ENCODE results near the gene ARHGAP31.
A peak's percentile ranks its signal among the peaks of the same experiment; 100 is the strongest.
"Not testable (repeated sequence)": the region's sequence is repeated elsewhere in the genome, so short reads cannot be mapped to it uniquely, and the experiment has no call there.

ARHGAP31 gene

DNA sequence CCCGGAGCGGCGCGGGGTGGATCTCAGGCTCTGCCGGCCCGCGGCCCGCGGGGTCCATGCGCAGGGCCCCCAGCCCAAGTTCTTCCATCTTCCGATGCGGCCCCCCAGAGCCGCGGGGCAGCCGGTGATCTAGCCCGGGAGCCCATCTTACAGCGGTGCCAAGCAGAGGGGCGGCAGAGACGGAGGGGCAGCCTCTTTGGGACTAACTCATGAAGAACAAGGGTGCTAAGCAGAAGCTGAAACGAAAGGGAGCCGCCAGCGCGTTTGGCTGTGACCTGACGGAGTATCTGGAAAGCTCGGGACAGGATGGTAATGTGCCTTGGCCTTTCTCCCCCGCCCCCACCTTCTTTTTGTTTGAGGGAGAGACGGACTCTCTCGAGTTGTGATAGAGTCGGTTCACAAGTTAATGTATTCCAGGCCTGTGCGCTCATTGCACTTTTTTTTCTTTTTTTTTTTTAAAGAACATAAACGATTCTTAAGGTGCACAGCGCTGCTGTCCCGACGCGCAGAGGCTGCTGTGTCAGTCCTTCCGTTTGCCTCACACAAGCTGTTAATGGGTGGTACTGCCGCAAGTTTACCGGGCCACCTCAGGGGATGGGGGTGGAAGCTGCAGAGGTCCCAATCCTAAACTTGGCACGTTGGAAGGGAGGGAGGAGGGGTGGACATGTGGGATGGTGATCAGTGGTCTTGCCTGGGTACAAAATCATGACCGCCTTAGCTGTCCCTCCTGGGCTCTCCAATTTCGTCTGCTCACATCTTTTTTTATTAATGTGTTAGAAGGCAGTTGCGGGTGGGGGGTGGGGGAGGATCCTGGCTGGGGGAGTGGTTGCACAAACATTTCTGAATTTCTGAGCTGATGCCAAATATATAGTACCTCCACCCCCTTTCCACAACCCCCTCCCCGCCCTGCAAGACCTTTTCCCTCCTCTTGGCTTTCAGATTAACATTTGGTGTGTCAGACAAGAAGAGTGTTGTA, 801 bp downstream of the ARHGAP31 start:
- DNase-seq (ENCODE audit: low read depth), result no peak

DNA sequence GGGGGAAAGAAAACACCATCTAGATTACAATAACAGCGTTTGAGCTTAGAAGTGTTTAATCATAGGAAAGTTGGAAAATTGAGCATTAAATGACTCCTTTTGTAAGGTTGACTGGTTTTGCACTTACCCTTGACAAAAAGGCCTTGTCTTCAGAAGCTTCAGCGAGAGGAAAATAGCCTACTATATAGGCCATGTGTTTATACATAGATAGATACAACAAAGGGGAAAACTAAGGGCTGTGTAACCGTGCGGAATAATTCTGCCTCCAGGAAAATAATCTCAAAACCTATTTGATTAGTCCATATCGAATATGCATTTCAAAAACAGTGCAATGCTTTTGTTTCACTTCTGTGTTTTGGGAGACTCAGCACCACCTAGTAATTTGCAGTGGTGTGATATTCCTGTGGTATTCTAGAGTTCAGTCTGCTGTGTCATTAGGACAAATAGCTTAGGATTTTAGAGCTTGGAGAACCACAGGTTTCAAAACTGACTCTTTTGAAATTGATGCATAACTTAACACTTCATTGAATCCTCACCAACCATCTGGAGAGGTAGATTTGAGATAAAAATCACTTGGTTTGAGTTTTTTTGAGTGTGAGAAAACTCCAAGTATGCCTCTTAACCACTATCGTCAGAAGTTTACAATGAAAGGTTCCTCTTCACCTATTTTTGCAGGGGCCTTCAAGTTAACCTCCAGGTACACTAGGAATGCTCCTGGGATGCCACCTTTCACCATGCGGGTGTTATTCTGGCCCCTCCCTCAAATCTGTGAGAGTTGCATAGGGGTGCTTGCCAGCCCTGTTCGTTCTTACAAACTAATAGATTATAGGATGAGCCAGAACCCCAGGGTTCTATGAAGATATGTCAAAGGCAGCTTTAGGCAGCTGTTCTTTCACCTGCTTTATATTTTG, 1.9 kb downstream of the ARHGAP31 start:
- DNase-seq (ENCODE audit: low read depth), result no peak

DNA sequence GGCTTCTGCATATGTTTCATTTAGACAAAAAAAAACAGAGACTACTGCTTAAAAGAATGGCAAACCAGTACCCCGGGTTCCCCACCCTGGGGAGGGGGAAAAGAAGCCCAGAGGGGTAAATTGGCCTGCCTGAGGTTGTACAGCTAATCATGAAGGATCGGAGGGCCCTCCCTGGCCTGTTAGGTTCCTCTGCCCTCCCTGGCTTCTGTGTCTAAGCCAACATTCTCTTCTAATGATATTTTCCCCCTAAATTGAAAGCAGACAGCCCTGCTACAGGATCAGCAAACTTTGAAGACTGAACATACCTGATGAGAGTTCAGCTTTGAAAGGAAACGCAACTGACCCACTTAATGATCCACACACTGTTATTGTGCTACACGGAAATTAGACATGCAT, 2.5 kb downstream of the ARHGAP31 start:
- DNase-seq (ENCODE audit: low read depth), result no peak

DNA sequence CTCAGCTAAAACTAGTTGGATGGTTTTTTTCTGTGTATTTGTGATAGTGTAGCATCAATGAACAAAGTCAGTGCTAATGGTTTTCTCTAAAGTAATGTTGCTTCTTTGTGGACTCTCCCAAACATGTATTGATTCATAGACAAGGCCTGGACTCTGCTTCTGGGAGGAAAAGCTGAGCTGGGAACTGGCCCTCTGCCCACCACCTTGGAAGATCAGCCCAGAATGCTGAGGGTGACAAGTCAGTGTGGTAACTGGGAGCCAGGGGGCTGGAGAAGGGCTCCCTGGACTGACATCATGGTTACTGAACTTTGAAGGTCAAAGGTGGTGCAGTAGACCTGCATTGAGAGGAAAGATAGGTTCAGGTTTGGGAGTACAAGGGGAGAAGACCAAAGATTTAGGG, 3.0 kb downstream of the ARHGAP31 start:
- DNase-seq (ENCODE audit: low read depth), result no peak

DNA sequence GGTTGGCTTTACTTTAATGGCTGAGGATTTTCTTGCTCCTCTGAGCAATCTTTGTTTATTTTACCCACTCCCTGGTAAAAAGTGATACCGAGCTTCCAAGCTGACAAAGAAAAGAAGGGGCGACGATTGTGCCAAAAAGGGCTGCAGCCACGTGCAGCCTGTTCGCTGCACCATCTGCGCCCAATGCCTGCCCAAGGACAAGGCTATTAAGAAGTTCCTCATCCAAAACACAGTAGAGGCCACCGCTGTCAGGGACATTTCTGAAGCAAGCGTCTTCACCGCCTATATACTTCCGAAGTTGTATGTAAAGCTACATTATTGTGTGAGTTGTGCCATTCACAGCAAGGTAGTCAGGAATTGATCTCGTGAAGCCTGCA, 4.4 kb downstream of the ARHGAP31 start:
- no peak for DNase-seq (ENCODE audit: low read depth)

DNA sequence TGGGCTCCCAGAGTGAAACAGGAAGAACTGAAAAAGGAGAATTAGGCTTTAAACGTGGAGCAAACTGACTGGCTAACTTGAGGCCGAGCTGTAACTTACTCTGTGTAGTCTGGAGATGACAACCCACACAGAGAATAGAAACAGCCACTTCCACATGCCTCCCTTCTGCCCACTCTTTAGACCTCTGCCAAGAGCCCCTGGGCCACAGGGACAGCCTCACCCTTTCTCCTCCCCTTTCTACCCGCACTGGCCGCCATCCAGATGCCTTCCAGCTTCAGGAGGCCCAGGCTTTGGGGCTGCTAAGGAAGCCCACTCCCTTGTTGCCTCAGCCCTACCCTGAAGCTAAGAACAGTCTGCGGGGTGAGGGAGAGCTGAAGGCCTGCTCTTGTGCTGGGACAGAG, 6.8 kb downstream of the ARHGAP31 start:
- no peak for DNase-seq (ENCODE audit: low read depth)

DNA sequence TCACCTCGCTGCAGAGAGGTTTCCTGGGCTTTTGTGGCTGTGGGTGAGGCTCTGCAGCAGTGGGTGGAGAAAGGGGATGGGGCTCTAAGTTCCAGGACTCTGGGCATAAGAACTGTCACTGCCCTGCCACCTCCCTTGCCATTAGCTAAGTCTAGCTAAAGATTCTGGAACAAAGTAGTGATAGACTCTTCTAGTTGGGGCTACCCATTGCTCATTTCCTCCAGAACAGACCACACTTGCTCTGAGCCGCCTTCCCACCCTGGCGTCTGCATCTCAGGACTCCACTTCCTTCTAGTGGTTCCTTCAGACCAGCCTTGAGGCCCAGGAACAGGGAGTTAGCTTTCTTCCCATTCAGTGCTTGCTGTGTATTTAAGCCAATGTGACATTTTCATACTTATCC, 7.5 kb downstream of the ARHGAP31 start:
- no peak for DNase-seq (ENCODE audit: low read depth)

DNA sequence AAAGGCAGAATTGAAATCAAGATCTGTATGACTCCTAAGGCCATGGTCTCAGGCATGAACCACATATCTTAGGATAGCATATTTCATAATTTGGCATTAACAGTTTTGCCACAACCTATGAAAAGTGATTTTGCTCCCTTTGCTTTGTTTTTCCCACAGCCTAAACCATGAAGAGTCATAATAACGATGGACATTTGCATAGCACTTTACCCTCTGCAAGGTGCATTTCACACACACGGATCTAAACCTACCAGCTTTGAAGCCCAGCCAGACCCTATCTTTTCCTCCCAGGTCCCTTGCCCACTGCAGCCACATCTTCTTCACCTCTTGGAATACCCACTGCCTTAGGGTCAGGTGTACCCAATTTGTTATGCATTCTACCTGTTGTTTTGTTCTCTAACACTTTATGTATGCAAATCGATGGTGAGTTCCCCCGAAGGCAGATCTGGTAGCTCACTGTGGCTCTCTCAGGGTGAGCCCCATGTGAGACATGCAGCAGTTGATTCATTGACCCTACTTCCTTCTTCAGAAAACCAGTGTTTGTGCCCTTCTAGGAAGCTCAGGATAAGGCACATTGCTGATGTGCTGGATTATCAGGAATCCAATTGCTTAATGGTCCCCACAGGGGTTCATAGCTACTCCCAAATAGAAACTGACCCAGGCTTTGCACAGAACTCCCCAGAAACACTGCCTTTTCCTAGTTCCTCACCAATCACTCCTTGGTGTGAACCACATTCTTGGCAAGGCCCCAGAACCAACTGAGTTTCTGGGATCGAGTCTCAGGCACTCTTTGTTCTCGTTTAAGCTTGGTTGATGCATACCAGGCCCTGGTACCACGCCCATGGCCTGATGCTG, 8.7 kb downstream of the ARHGAP31 start:
- no peak for DNase-seq (ENCODE audit: low read depth)

DNA sequence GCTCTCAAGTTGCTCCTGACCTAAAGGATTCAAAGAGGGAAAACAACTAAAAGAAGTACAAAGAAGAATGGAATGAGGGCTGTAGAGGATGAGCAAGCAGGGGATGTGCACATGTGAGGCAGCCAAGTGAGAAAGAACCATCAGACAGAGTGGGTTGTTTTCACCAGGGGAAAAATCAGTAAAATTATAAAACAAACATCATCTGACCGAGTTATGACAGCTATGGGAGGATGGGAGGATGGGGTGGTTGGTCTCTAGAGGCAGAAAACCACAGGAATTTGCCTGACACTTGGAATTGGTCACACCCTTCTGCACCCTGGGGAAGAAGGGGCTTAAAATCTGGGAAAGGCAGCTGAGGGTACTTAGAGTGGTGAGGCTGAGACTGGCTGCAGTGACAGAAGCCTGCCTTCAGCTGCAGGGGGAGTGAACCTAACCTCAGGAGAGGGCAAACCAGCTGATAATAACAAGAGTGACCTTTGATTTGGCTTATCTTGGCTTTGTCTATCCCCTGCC, 10.1 kb downstream of the ARHGAP31 start:
- no peak for DNase-seq (ENCODE audit: low read depth)

DNA sequence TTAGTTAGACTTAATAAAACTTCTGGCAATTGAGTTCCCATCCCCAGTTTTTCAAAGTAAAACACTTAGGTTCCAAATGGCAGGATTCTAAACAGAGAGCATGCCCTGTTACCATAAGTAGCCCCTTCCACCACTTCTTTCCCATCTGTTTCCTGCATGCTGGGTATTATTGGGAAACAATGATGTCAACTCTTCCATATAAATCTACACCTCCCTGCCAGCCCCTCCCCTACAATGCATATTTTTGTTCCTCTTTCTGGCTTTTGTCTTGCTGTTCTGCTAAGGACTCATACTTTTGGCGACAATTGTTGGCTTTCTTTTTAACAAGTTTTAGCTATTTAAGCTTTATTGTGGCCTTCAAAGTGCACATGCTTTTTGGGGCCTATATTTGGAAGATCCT, 11.1 kb downstream of the ARHGAP31 start:
- DNase-seq (ENCODE audit: low read depth), result no peak

DNA sequence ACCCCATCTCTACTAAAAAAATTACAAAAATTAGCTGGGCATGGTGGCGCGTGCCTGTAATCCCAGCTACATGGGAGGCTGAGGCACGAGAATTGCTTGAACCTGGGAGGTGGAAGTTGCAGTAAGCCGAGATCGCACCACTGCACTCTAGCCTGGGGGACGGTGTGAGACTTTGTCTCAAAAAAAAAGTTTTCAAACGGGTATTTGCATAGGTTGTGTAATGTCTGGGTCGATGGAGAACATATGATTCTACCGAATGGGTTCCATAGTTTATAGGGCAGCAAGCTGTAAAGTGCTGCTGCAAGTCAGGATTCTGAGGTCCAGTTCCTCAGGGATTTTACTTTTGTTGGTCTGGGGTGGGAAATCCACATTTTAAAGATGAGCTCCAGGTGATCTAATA, 12.2 kb downstream of the ARHGAP31 start:
- DNase-seq (ENCODE audit: low read depth), result not testable (repeated sequence)

DNA sequence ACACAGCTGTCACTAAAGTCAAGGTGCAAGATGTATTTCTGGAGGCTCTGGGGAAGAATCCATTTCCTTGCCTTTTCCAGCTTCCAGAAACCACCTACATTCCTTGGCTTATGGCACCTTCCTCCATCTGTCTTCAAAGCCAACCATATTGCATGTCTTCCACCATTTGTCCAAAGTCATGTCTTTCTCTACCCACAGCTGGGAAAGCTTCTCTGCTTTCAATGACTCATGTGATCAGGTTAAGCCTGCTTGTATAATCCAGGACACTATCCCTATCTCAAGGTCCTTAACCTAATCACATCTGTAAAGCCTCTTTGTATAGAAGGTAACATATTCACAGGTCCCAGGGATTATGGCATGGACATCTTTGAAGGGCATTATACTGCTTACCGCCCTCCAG, 14.2 kb downstream of the ARHGAP31 start:
- DNase-seq (ENCODE audit: low read depth), result no peak

DNA sequence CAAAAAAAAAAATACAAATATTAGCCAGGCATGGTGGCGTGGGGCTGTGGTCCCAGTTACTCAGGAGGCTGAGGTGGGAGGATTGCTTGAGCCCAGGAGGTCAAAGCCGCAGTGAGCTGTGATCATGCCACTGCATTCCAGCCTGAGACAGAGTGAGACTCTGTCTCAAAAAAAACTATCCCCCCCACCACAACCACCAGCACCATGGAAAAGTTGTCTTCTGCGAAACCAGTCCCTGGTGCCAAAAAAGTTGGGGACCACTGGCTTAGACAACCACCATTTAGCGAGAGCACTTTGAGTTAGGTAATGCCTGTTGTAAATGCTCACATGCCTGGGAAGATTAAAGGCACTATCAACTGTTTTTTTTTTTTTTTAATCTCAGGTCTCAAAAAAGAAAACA, 15.4 kb downstream of the ARHGAP31 start:
- no peak for DNase-seq (ENCODE audit: low read depth)

DNA sequence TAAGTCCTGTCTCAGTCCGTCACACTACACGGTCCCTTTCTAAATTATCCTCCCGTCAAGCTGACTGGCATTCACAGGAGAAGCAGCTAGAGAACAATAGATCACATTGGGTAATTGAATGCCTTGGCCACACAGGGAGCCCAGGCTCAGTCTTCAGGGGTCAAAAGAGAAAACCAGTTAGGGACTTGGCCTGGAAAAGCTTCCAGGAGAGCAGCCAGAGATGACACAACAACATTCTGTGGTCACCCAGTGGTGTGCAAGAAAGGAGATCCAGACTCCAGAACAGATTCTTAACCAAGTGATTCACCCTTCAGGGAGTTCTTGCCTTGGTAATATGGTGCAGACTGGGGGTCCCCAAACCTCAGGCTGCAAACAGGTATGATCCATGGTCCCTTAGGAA, 15.9 kb downstream of the ARHGAP31 start:
- DNase-seq (ENCODE audit: low read depth), result peak; percentile 83

DNA sequence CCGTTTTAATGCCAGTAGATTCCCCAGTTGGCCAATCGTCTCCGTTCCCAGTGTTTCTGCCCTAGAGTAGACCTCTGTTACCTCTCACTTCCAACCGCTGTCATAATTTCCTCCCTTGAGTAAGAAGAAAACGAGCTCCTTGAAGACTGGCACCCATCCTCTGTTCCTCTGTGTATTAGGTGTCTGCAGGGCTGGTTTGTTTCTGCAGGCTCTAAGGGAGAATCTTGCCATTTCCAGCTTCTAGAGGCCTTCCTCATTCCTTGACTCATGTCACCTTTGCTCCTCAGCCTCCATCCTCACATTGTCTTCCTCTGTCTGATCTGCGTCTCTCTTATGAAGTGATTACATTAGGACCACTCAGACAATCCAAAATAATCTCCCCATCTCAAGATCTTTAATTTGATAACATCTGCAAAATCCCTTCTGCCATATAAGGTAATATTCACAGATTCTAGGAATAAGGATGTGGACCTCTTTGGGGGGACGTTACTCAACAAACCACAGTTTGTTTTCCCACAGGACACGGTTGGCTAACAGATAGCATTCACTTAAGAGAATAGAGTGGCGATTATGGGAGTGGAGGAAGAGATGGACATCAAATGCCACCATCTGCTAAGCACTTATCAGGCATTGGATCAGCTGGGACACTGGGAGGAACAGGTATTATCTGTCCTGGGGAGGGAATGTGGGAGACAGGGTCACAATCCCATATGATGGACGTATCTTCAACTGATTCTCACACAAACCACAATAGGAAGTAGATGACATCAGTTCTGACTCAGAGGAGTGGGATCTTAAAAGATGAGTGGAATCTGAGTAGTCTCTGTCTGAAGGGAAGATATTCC, 17.1 kb downstream of the ARHGAP31 start:
- no peak for DNase-seq (ENCODE audit: low read depth)

DNA sequence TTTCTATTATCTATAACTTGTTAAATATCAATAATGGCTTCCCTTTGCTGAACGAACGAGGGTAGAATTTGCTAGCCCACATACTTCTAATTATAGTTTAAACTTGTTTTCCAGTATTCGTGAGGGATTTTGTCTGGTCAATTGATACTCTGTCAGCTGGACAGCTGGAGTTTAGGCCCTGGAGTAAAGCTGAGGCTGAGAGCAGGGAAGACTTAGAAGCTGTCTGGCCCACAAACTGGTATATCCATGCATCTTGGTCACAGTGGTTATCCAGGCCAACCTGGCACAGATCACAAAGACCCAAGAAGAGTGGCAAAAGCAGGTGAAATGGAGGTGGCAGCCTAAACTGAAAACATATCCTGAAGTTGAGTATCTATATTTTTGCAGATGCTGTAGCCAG, 19.3 kb downstream of the ARHGAP31 start:
- DNase-seq (ENCODE audit: low read depth), result no peak

DNA sequence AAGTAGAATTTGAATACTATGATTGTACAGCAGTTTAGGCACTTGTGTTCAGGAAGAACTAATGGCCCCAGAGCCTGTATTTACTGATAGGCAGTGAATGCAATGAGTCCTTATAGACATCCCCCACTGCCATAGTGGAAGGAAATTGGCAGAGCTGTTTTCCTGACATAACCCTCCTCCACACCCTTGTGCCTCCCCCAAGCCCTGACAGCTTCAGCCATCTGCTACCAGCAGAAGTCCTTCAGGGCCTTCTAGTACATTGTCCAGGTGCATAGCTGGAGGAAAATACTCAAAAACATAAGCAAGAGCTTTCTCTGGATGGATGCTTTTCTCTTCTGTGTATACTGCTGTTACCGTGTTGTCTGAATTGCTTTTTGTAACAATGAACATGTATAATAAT, 20.6 kb downstream of the ARHGAP31 start:
- no peak for DNase-seq (ENCODE audit: low read depth)

DNA sequence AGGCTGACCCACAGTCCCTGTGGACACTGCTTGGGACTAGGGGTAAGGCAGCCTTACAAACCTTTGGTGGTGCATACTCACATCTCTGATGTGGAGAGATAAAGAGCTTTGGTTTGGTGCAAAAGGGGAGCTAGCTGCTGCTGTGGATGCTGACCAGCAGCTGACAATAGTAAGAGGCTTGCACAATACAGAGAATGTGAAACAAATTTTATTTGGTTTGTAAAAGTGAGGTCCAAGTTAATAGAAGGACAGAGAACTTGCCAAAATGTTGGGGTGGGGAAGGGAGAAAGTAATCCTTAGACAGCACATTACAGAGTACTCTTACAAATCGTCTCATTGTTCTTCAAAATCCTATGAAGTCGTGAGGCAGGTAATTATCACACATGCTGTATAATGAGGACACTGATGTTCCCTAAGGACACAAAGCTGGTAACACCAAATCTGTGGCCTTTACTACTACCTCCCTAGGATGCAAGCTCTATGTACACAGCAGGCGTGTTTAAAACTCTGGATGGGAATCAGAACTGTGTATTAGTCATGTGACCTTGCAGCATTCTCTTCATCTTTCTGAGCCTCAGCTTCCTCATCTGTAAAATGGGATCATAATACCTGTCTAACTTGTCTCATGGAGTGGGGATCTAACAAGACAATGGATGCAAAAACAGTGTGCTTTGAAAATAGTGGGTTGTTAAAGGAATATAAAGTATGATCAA, 21.6 kb downstream of the ARHGAP31 start:
- DNase-seq (ENCODE audit: low read depth), result no peak

DNA sequence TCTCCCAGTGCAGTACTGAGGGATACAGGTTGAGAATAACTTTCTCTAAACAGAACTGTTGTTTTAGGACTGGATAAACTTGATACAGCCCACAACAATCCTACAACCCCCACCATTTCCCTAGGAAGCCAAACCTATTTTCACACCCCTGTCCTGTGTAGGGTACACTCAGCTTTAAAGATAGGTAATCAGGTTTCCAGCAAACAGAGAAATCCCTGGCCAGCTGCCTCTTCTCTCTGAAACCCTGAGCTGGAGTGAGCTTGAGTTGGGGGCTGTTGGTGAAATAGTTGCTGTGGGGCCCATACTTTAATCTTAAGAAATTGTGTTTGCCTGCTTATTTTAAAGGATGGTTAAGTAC, 22.1 kb downstream of the ARHGAP31 start:
- no peak for DNase-seq (ENCODE audit: low read depth)

DNA sequence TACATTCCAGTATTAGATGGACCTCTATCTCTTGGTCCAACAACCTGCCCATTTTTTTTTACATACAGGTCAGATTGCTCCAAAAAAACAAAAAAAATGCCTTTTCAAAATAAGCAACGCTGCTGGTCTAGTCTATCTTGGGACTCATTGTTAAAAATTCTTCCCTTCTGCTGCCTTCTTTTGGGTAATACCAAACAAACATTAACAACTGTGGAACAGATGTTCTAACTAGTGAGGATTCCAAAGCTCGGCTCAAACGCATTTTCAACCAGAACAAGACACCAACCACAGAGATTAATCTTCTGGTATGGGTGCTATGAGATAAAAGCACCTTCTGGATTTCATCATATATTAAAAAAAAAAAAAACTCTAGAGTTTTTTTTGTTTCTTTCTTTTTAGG, 24.7 kb downstream of the ARHGAP31 start:
- DNase-seq (ENCODE audit: low read depth), result no peak

Data from fibroblast of the conjunctiva (primary cell).